Mesothelial cell of epicardium (in vitro differentiated cells): Measurements from ENCODE around the gene HACE1. TPM values are rescaled to one million over a fixed set of nuclear protein-coding genes. Genes with fewer than 3 reads are reported as not detected.
"Not testable (repeated sequence)": the region's sequence is repeated elsewhere in the genome, so short reads cannot be mapped to it uniquely, and the experiment has no call there.

Experiments
- DNase-seq, 2 experiments: peaks; one replicate each; pipeline ENCODE4 v3.0.0; 2021; ENCODE audit warnings: low spot score in 2 of 2; ENCODE audit not compliant: unreplicated experiment in 2 of 2
- H3K27ac Mint-ChIP-seq: 2 replicates; pipeline ENCODE4 v1.8.0; 2021; ENCODE audit warnings: mixed read lengths
- H3K27me3 Mint-ChIP-seq: 2 replicates; pipeline ENCODE4 v1.8.0; 2021; ENCODE audit warnings: low read depth, mixed read lengths
- H3K36me3 Mint-ChIP-seq: 2 replicates; pipeline ENCODE4 v1.8.0; 2021; ENCODE audit warnings: mixed read lengths
- H3K4me1 Mint-ChIP-seq: 2 replicates; pipeline ENCODE4 v1.8.0; 2021; ENCODE audit warnings: mixed read lengths
- H3K4me3 Mint-ChIP-seq: 2 replicates; pipeline ENCODE4 v1.8.0; 2021; ENCODE audit warnings: mild to moderate bottlenecking, moderate library complexity, mixed read lengths
- H3K9me3 Mint-ChIP-seq: 2 replicates; pipeline ENCODE4 v1.8.0; 2021; ENCODE audit warnings: mixed read lengths
- CTCF ChIP-seq: fragments of 200-600 bp; sonication (generic); IDR thresholded peaks from one replicate; pipeline ENCODE4 v1.5.0; 2021; ENCODE audit warnings: antibody characterized with exemption; ENCODE audit not compliant: unreplicated experiment
- total RNA-seq: library from RNA; stranded (reverse); gene quantifications from 3 replicates; pipeline ENCODE4 v1.2.1, GENCODE V29; 2021

The HACE1 gene
- total RNA-seq, 1 donor from 2014 or later, result 25.9 TPM

DNA sequence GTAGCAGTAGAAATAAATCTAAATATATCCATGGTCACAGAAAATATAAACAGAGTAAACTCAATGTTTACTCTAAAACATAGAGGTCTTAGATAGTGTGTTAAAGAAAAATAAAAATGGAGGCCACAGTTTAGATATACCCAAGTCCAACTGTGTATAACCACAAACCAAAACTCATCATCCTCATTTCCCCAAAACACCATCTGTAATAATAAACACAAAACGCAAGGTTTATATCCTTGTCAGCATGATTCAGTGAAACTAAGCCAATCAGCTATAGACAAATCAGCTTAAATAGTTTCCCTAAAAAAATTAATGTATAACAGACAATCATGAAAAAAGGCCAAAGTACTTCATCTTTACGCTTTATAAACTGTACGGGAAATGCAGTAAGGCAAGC is 2.7 kb upstream of the HACE1 start:
- Mint-ChIP-seq H3K4me3 (no peak overlapping the region), H3K27me3 (no peaks in the 10 kb centered on the region), H3K9me3 (no peaks in the 10 kb centered on the region), H3K27ac (no peak overlapping the region), H3K36me3 (no peaks in the 10 kb centered on the region), H3K4me1 (peaks cover 12% of the 10 kb centered on the region)
- DNase-seq, result no peak
- no peak for TF ChIP-seq CTCF

GRCh38 chr6:104860221-104860620 is 502 bp upstream of the HACE1 start:
- no peak for TF ChIP-seq CTCF
- Mint-ChIP-seq H3K36me3 (no peaks in the 10 kb centered on the region), H3K27me3 (no peaks in the 10 kb centered on the region), H3K9me3 (no peaks in the 10 kb centered on the region), H3K4me3 (peak overlapping the region; percentile 96), H3K27ac (peak overlapping the region; percentile 72), H3K4me1 (peaks cover 14% of the 10 kb centered on the region)
- DNase-seq, result no peak

DNA sequence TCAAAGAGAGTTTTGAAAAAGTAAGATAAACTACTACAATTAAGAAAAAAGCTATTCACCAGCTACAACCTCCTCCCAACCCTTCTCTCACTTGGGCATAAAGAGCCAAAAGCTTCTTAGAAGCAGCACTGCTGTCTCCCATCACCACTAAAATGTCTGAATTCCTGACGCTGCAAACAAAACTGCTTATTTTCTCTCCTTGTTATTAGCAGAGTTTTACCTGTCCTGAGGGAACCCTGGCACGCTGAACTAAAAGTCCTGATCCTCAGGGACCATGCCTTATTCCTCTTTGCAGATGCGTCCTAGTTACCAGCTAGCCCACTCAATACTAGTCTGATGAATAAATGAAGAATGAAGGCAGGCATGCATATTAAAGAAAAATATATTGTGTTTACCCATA is 1.1 kb downstream of the HACE1 start:
- H3K9me3 Mint-ChIP-seq, result no peaks in the 10 kb centered on the region
- H3K4me1 Mint-ChIP-seq, result peaks cover 14% of the 10 kb centered on the region
- H3K36me3 Mint-ChIP-seq, result no peaks in the 10 kb centered on the region
- TF ChIP-seq CTCF, result no peak
- DNase-seq, result no peak
- H3K27ac Mint-ChIP-seq, result peak overlapping the region; percentile 28
- no peaks in the 10 kb centered on the region for H3K27me3 Mint-ChIP-seq
- H3K4me3 Mint-ChIP-seq, result peak overlapping the region; percentile 96

- no peak for DNase-seq
- no peak overlapping the region for H3K4me3 Mint-ChIP-seq
- H3K27ac Mint-ChIP-seq, result no peak overlapping the region
Measured at GRCh38 chr6:104855507-104855906, 4.2 kb downstream of the HACE1 start.

GRCh38 chr6:104847721-104848120 is 12.0 kb downstream of the HACE1 start:
- not testable (repeated sequence) for H3K4me3 Mint-ChIP-seq, DNase-seq

More at GRCh38 chr6:104855507-104855906, 4.2 kb downstream of the HACE1 start:
- H3K9me3 Mint-ChIP-seq, result no peaks in the 10 kb centered on the region
- peaks cover 14% of the 10 kb centered on the region for H3K4me1 Mint-ChIP-seq
- H3K27me3 Mint-ChIP-seq, result no peaks in the 10 kb centered on the region
- no peak for TF ChIP-seq CTCF
- peaks cover 6% of the 10 kb centered on the region for H3K36me3 Mint-ChIP-seq

DNA sequence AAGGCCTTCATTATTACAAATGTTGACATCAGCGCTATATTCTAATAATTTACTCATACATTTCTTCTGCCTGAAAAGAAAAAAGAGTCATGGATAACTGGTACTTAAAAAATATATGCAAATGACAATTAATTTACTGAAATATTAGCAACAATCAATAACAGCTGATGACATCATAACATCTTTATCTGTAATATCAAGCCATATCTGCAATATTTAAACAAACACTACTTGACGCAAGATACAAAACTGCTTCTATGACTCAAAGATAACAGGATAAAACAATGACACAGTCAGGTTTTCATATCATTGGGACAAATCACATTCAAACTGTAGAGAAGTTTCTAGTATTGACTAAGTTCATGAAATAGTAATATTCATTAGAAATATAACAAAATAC is 16.5 kb downstream of the HACE1 start:
- no peak overlapping the region for H3K27ac Mint-ChIP-seq
- peaks cover 16% of the 10 kb centered on the region for H3K9me3 Mint-ChIP-seq
- DNase-seq, result no peak
- H3K4me1 Mint-ChIP-seq, result no peaks in the 10 kb centered on the region
- no peaks in the 10 kb centered on the region for H3K27me3 Mint-ChIP-seq
- TF ChIP-seq CTCF, result no peak
- peaks cover 29% of the 10 kb centered on the region for H3K36me3 Mint-ChIP-seq
- no peak overlapping the region for H3K4me3 Mint-ChIP-seq

More at GRCh38 chr6:104847721-104848120, 12.0 kb downstream of the HACE1 start:
- not testable (repeated sequence) for H3K4me1 Mint-ChIP-seq, H3K27ac Mint-ChIP-seq, H3K27me3 Mint-ChIP-seq, H3K9me3 Mint-ChIP-seq
- H3K36me3 Mint-ChIP-seq, result peaks cover 15% of the 10 kb centered on the region
